Pancreas (tissue), 10 donors: ENCODE data around the gene HNRNPA3. TPM values are rescaled to one million over a fixed set of nuclear protein-coding genes. Genes with fewer than 3 reads are reported as not detected.

Source experiments
- ATAC-seq, 4 donors: fragments of 200-7000 bp; cut with Tn5 transposase; one replicate each; pipeline versions ENCODE4 v1.8.0 to v1.9.1; 2020; ENCODE audit warnings: mild to moderate bottlenecking in 4 of 4, moderate library complexity in 4 of 4
- DNase-seq, 6 donors: peaks; one replicate each; pipeline ENCODE4 v3.0.0-alpha.2; 2020
- FAIRE-seq: peaks from 2 replicates; lab custom pipeline; 2012; peaks lifted over from hg19 to GRCh38; lab: Jason Lieb, UNC
- H3K27ac ChIP-seq, 4 donors: fragments of 200-600 bp; sonication (generic); 1 replicate in 3 of 4; 2 replicates in 1 of 4; pipeline versions ENCODE4 v1.5.0 to v1.8.0; 2020
- H3K27me3 ChIP-seq, 4 donors: fragments of 200-600 bp; one replicate each; pipeline ENCODE4 v1.8.0; 2021
- H3K36me3 ChIP-seq, 3 donors: fragments of 200-600 bp; sonication (generic) in 1 of 3; one replicate each; pipeline versions ENCODE4 v1.5.0 to v1.8.0; 2020 to 2021
- H3K4me1 ChIP-seq, 3 donors: fragments of 200-600 bp; one replicate each; pipeline ENCODE4 v1.8.0; 2021
- H3K4me3 ChIP-seq, 4 donors: fragments of 200-600 bp; sonication (generic) in 2 of 4; one replicate each; pipeline versions ENCODE4 v1.5.0 to v1.8.0; 2020 to 2021
- H3K9me3 ChIP-seq, 4 donors: fragments of 200-600 bp; one replicate each; pipeline ENCODE4 v1.8.0; 2021
- CTCF ChIP-seq, 4 donors: fragments of 200-600 bp; sonication (generic) in 3 of 4; IDR thresholded peaks; one replicate each; pipeline versions ENCODE4 v1.5.0 to v1.8.0; 2021; ENCODE audit warnings: antibody characterized with exemption in 4 of 4
- WGBS, 2 donors: extraction: QIAGEN DNeasy Blood & Tissue Kit; methylation state at CpG; one replicate each; pipeline ENCODE4 v1.1.7; 2013; 5-methylcytosine and 5-hydroxymethylcytosine counted together
- intact Hi-C, 3 donors: fragments of 100-400 bp; cut with DNase I; formaldehyde crosslinking; loops; one replicate each; pipeline versions ENCODE4 v1.11.1 to v1.14.2; 2022
- polyA plus RNA-seq, 2 donors: library from polyadenylated mRNA; stranded (reverse); fragments of 200-250 nt; gene quantifications; one replicate each; pipeline ENCODE4 v1.2.3, GENCODE V29; 2013
- total RNA-seq, 6 donors: library from RNA; stranded (reverse); fragmentation: NEBNext Ultra II Directional in 4 of 6; extraction: Animal tissue kit (Norgen Biotek cat#: 25700) in 4 of 6; gene quantifications; one replicate each; pipeline versions ENCODE4 v1.2.1 to v1.2.4, GENCODE V29; 2021 to 2023
- donor health status: healthy with polysubstance abuse.
- donor health status: DM: no; HTN: no; CAD: no; lungs with moderate emphysema.
- donor health status: DM: no; HTN: no; CAD: no.
- donor health status: control.
- donor health status: control.
- donor health status: Bipolar disorder and iron deficiency.
- donor health status: DM: yes; HTN: yes; CAD: no.
- donor health status: DM: no; HTN: no; CAD: no.
- donor health status: DM: no; HTN: no; CAD: no.
- donor health status: DM: yes; HTN: yes; CAD: no.

HNRNPA3 gene
- total RNA-seq (10 to 100 TPM; 30.3 to 79.1 (median 65.3) TPM), polyA plus RNA-seq (10 to 100 TPM; 87.9 to 96.8 TPM)

- H3K4me3 ChIP-seq: peak within 1 kb of the TSS; percentile 57 to 84 (median 84)
- DNase-seq (peak; percentile 99 to 100 (median 100)), FAIRE-seq (no peak), ATAC-seq (peak; percentile 91 to 94 (median 91))
- intact Hi-C loops: loop anchor here in 1 of 3 donors (5.0 kb wide), 1 partner anchor 50 kb away; the partner anchor contains the start of gene NFE2L2
- peak within 1 kb of the TSS; percentile 97 to 100 (median 100) for H3K27ac ChIP-seq
- H3K9me3 ChIP-seq: no peaks in the 10 kb centered on the region
- 5 to 9% methylated on average over 74 of the region's 74 CpGs for WGBS, 2 donors
- peaks cover 2 to 21% (median 5%) of the 10 kb centered on the region in 3 donors for H3K36me3 ChIP-seq
- H3K27me3 ChIP-seq: no peaks in the 10 kb centered on the region
- peaks cover 4 to 41% (median 8%) of the 10 kb centered on the region in 3 donors for H3K4me1 ChIP-seq
- no peak for TF ChIP-seq CTCF (IDR thresholded peaks at IDR 0.05)
These were observed at the start of gene HNRNPA3 for GRCh38 chr2:177212106-177212890. TSS of gene HNRNPA3 (plus strand) at chr2:177212794. CDS start at chr2:177212800, 6 bp downstream.

GRCh38 chr2:177164131-177164530 is 48.5 kb upstream of the HNRNPA3 start:
- peak; percentile 26 for FAIRE-seq
- no peak for ATAC-seq
- Histone ChIP-seq H3K27me3 (no peaks in the 10 kb centered on the region), H3K4me3 (peak overlapping the region in 1 of 4 donors; percentile 35), H3K4me1 (peaks cover 8 to 15% (median 14%) of the 10 kb centered on the region in 3 donors), H3K9me3 (no peaks in the 10 kb centered on the region), H3K36me3 (no peaks in the 10 kb centered on the region), H3K27ac (no peak overlapping the region)
- no peak for TF ChIP-seq CTCF (IDR thresholded peaks at IDR 0.05)
- 8 to 12% methylated on average over 3 of the region's 3 CpGs for WGBS, 2 donors
- no peak for DNase-seq
- intact Hi-C loops: loop anchor here in 2 of 3 donors (10.0 kb wide), 2 partner anchors 101 to 131 kb away; partner anchors contain the start of gene NFE2L2 (in 1 of the 2)

GRCh38 chr2:177164584-177165052 is 48.0 kb upstream of the HNRNPA3 start:
- peak; percentile 87 for FAIRE-seq
- TF ChIP-seq CTCF (IDR thresholded peaks at IDR 0.05): peak; percentile 93 to 99 (median 98)
- 0 to 1% methylated on average over 13 of the region's 13 CpGs for WGBS, 2 donors
- ATAC-seq: peak; percentile 85 to 93 (median 91)
- peak overlapping the region in 3 of 4 donors; percentile 1 to 35 (median 31) for H3K4me3 ChIP-seq
- H3K27me3 ChIP-seq: no peaks in the 10 kb centered on the region
- no peaks in the 10 kb centered on the region for H3K9me3 ChIP-seq
- H3K4me1 ChIP-seq: peaks cover 8 to 15% (median 14%) of the 10 kb centered on the region in 3 donors
- intact Hi-C loops: loop anchor here in 2 of 3 donors (5.0 to 10.0 kb wide), 3 partner anchors 100 to 163 kb away; partner anchors contain the start of gene NFE2L2 (in 1 of the 2)
- peak overlapping the region; percentile 31 to 77 (median 56) for H3K27ac ChIP-seq
- H3K36me3 ChIP-seq: no peaks in the 10 kb centered on the region
- DNase-seq: peak; percentile 70 to 88 (median 84)

- DNase-seq (peak in 3 of 6 donors; percentile 17 to 43 (median 27)), ATAC-seq (peak; percentile 51 to 80 (median 72)), FAIRE-seq (no peak)
- Histone ChIP-seq H3K4me1 (peaks cover 8 to 15% (median 14%) of the 10 kb centered on the region in 3 donors), H3K9me3 (no peaks in the 10 kb centered on the region), H3K27me3 (no peaks in the 10 kb centered on the region), H3K4me3 (peak overlapping the region in 3 of 4 donors; percentile 1 to 35 (median 31)), H3K36me3 (no peaks in the 10 kb centered on the region), H3K27ac (peak overlapping the region; percentile 31 to 77 (median 56))
- 6 to 12% methylated on average over 8 of the region's 8 CpGs for WGBS, 2 donors
- no peak for TF ChIP-seq CTCF (IDR thresholded peaks at IDR 0.05)
- intact Hi-C loops: loop anchor here in 2 of 3 donors (5.0 to 10.0 kb wide), 3 partner anchors 100 to 162 kb away; partner anchors contain the start of gene NFE2L2 (in 1 of the 2)
These were observed 47.5 kb upstream of the HNRNPA3 start for GRCh38 chr2:177165061-177165583.
